NCI-H2171 (cell line): ENCODE data around the gene PRICKLE4.
"Not testable (repeated sequence)": the region's sequence is repeated elsewhere in the genome, so short reads cannot be mapped to it uniquely, and the experiment has no call there.

Experiments used
- DNase-seq: peaks from one replicate; lab custom pipeline; 2025; lab: John Stamatoyannopoulos, UW

Gene PRICKLE4

DNA sequence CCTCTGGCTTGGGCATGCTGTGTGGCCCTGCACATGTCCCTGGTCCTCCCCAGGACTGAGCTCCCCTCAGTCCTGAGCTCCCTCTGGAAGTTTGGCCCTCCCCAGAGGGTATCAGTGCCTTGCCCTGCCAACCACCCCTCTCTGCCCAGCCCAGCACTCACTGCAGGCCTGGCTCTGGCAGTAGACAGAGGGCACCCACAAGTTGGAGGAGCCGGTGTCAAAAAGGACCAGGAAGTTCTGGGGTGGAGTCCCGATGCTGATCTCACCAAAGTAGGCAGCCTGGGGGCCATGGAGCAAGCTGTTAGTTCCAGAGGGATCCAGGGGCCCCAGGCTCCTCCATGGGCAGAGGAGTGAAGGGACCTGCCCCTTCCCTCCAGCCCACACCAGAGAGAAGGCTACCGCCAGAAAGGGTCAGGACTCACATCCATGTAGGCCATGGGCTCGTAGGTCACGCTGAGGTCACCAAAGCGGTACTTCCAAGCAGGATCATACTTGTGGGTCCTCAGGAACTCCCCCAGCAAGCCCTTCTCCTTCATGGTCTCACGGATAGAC is 36.3 kb upstream of the PRICKLE4 start:
- DNase-seq, result no peak

DNA sequence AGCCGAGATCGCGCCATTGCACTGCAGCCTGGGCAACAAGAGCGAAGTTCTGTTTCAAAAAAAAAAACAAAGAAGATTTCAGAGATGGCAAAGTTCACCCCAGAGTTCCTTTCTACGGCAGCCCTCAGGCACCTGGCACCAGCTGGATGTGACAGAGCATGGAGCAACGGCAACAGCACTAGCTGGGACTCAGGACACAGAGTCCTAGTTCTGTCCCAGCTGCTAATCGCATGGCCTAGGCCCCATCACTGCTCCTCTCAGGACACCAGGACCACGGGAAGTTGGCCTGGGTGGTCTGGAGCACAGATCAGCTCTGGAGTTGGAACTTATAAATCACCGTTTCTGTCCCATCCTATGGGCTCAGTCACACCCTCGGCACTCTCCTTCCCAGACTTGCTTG is 34.5 kb upstream of the PRICKLE4 start:
- DNase-seq, result no peak

DNA sequence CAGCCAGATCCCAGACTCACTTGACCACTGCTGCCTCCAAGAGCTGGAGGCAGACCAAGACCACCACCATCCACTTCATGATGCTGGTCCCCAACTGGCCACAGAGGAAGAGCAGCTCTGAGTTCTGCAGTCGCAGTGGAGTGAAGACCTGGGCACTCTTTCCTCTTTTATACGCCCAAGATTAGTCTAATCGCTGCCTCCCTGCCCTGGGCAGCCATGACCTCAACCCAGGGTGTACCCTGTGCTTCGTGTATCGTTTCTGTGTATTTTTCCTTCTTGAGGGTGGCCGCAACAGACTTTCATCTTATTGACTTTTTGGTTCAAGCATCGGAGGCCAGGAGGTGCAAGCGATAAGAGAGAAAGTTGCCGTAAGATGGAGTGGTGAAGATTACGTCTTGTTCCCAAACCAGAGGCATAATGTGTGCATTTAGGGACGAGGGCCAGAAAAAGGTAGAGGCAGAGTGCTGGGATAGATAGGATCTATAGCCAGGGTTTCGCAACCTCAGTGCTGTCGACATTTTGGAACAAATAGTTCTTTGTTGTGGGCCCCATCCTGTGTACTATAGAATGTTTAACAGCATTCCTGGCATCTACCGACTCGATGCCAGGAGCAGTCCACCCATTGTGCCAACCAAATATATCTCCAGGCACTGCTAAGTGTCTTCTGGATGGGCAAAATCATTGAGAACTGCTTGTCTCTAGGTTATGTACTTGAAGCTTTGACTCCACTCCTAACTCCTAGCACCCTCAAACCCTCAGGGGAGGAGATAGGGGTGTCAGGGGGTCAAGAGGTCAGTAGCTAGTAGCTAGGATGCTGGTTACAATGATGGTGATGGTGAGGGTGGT is 33.1 kb upstream of the PRICKLE4 start, which contains the start of gene PGC:
Gene PGC (minus strand): TSS at position 142 of the 846 bp plus-strand sequence. CDS start 63 bp downstream, at position 79.
- no peak for DNase-seq

DNA sequence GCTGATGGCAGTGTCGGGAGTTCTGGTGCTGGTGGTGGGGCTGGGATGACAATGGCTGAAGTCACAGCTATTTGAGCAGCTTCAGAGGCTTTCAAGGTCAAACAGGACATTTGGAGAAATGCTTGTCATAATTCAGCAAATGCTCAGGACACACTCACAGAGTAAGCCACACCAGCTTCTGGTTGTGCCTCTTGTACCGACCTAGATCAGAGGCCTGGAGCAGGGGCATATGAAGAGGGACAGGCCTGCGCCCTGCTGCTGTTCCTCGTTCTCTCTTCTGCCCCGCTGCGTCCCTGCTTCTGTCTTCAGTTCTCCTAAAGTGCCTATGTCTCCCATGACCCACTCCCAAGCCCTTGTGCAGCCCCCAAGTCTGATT is 32.5 kb upstream of the PRICKLE4 start:
- DNase-seq, result no peak

DNA sequence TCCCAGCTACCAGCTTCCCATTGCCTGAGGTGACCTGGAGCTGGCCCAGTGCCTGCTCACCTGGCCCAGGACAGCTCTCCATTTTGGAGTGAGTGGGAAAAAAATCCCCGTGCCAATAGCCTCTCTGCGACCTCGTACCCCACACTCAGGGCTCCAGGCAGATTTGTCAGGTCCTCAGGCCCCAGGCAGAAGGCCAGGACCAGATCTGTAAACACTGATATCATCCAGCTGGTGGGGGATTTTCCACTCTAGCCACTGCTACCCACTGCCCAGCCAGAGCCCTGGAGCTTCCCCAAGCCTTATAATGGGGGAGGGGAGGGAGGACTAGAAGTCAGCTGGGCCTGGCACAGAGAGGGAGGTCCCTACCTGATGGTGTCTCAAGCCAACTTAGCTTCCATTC is 32.0 kb upstream of the PRICKLE4 start:
- DNase-seq, result no peak

DNA sequence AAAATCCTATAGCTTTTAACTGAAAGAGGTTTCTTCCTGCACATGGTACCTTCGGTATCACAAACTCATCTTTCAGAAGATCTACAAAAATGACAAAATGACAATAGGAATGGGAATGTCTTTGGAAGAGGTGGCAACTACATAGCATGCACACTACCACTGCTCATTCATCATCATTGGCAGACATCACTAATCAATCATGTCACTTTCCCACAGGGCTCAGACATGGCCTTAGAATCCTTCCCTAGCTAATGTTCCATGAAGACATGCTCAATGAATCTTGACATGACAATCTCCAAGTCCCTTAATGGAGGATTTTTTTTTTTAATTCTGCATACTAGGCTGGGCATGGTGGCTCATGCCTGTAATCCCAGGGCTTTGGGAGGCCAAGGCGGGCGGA is 30.2 kb upstream of the PRICKLE4 start:
- DNase-seq, result no peak

DNA sequence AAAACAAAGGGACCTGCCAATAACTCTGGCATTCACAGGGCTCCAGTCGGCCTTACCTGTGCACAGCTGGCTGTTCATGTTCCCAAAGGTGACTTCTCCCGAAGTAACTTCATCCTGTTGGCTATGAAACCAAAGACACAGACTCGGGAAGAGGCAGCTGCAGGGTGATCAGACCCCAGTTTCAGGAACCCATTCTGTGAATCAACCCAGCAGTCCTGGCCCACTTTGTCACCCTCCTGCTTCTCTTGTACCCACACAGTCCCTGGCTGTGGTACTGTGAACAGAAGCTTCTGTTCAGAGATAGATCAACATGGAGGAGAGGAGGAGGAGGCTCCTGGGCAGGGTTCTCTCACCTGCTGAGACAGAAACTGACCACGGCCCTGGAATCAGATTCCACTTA is 24.7 kb upstream of the PRICKLE4 start:
- DNase-seq, result no peak

DNA sequence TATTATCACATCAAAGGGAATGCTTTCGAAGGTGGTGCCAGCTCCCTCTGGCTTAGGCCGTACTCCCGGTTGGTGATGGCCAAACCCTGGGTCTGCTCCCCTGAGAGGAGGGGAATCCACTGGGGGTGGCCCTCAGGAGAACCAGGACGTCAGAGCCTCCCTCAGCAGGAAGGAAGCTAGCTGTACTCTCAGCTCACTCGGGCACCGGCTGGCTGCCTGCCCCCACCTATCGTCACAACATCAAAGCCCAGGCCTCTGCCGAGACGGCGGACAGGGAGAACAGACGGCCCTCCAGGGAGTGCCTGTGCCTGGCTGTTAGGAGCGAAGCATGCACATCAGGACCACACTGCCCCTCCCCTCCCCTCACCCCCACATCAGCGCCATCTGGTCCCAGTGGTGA is 24.2 kb upstream of the PRICKLE4 start:
- DNase-seq, result no peak

DNA sequence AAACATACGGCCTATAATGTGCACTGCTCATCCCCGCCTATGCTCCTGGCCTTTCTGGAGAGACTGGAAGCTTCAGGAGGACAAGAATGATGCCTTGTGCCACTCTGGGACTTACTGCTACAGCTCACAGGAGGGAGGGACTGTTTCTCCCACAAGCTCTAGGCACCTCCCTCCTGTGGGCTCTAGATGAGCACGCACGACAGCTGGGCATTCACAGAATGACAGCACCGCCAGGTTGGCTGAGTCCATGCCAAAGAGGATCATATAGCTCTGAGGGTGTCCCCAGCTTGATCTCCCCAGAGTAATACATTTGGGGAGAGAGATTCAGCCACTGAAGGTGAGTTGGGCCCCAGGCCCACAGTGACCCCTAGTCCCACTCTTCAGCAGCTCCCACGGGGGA is 23.3 kb upstream of the PRICKLE4 start:
- DNase-seq, result no peak

DNA sequence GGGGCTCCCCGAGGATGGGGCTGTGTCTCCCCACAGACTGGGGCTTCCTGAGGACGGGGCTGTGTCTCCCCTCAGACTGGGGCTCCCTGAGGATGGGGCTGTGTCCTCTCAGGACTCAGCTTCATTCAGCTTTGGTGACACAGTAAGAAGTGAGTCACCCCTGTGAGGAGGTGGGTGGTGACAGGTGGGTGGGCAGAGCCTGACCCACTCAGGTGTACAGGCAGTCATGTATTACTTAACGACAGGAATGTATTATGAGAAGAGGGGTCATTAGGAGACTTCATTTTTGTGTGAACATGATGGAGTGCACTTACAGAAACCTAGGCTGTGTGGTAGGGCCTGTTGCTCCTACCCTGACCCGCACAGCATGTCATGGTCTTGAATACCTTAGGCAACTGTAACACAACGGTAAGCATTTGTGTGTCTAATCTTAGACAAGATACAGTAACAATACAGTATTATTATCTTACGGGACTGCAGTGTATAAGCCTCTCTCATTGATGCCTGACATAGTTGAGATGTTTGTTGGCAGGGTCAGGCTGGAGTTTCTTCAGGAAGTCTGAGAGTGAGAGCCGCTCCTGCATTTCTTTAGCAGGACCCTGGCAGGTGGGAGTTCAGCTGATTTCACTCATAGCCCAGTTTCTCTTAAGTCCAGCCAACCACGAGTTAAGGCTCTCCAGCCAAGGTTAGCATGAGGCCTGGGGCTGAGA is 22.5 kb upstream of the PRICKLE4 start:
- DNase-seq, result no peak

DNA sequence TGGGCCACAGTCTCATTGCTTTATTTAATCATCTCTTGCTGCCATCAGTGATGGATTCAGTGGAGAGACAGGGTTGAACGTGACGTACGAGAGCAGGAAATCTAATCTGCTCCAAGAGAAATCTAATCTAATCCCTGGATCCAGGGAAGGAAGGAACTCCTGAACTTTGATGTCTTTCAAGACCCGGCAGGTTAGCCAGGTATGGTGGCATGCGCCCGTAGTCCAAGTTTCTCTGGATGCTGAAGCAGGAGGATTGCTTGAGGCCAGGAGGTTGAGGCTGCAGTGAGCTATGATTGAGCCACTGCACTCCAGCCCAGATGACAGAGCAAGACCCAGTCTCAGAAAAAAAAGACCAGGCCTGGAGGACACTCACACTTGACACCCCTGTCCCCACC is 21.9 kb upstream of the PRICKLE4 start:
- no peak for DNase-seq

DNA sequence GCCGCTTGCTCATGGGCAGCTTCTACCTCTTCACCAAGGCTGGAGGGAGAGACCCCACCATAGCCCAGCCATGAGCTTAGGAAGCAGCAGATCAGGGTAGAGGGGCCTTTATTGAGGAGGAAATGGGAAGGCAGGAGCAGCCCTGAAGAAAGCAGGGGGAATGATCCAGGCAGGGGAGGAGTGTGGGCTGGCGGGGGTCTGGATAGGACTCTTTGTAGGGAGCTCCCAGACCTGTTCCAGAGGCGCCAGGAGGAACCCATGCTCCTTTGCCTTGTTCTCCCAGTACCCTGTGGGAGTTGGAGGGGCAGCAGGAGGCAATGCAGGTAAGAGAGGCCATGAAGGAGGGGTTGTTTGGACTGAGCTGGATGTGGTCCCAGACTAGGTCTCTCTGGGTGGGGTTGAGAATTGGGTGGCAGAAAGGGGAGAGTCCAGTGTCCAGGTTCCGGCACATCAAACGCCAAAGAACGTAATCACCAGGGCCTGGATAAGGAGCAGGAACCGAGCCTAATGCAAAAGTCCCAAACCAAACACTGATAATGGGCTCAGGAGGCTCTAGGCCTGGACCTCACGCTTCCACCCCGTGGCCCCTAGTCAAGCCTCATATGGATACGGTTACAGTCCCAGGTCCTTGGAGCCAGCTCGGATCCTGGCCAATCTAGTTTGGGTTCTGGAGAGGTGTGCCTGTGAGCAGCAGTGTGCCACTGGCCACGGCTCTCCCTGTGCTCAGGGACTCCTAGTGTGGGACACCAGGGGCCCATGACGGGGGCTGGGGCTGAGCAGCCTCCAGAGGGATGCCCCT is 21.3 kb upstream of the PRICKLE4 start:
- DNase-seq, result no peak

DNA sequence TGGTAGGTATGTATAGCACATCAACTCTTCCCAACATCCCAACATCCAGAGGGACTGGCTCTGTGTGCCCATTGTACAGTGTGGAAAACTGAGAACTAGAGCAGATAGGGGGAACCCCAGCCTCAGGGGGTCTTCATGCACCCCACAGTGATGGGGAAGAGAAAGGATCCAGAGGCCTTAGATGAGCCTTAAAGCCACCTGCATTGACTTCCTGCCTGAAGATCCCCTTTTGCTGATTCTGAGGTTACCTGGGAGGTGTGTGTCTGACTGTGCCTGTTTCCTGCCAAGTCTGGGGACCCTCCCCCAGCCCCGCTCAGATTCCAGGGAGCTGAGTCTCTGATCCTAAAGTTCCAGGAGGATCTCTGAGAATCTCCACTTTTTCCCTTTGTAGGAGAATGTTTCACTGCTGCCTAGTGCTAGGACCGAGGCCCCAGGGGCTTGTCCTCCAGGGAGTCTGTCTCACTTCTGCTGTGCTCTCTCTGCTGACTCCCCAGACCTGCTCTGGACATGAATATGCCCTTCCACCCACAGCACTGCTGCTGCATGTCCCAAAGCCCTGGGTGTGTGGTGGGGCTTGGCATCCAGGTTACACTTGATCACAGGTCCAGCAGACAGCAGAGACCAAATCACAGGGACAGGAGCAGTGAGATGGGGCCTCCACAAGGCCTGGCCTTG is 20.5 kb upstream of the PRICKLE4 start:
- no peak for DNase-seq

DNA sequence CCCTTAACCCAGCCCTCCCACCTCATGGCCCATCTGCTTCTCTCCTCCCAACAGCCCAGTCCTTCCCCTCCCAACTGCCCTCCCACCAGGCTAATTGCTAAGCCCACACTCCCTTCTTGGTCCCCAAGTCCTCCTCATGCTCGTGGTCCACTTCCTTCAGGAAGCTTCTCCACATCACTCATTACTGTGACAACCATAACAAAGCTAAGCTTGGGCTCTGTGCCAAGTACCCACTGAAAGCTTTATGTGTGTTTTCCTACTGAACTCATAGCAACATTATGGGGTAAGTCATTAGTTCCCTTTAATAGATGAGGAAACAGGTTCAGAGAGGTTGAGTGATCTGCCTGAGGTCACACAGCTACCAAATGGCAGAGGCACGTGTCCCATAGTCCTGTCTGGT is 17.1 kb upstream of the PRICKLE4 start:
- DNase-seq, result no peak

DNA sequence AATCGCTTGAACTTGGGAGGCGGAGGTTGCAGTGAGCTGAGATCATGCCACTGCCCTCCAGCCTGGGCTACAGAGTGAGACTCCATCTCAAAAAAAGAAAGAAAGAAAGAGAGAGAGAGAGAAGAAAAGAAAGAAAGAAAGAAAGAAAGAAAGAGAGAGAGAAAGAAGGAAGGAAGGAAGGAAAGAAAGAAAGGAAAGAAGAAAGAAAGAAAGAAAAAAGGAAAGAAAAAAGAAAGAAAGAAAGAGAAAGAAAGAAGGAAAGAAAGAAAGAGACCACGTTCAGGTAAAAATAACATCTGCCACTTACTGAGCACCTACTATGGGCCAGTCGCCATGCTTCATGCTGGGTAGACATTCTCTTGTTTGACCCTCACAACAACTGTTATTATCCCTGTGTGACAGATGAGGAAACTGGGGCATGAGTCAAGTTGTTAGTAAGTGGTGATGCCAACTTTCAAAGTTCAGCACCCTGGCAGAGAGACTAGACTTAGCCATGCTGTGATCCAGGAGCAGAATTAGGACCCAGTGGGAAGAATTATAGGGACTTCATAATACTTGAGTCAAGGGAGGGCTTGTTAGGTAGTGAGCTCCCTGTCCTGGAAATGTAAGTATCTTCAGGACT is 14.4 kb upstream of the PRICKLE4 start:
- not testable (repeated sequence) for DNase-seq

DNA sequence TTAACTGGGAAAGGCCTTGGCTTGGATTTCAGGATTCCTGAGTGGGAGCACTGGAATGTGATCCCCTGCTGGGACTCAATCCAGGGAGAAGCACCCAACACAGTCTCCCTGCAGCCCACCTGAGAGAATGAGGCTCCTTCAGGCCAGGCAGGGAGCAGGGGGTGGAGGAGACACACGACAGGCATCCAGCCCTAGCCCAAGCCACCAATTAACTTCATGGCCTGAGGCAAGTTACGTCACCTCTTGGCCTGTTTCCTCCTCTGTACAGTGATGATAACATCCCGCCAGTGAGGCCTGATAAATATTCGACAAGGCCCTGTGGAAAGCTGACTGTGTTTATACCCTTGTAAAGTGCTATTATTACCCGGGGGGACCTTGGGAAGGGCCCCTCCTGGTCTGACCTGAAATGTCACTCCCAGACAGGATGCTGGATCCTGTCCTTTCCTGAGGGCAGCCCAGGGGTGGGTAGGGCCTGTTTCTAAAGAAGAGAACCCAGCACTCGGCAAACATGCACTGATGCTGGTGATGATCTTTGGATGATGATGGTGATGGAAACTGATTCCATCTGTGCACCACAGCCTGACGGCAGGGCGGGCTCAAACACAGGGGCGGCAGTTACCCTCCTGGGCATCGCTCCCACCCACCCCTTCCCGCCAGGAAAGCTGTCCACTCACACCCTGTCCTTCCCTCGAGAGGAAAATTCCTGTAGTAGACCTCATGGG is 13.3 kb upstream of the PRICKLE4 start:
- DNase-seq, result no peak

DNA sequence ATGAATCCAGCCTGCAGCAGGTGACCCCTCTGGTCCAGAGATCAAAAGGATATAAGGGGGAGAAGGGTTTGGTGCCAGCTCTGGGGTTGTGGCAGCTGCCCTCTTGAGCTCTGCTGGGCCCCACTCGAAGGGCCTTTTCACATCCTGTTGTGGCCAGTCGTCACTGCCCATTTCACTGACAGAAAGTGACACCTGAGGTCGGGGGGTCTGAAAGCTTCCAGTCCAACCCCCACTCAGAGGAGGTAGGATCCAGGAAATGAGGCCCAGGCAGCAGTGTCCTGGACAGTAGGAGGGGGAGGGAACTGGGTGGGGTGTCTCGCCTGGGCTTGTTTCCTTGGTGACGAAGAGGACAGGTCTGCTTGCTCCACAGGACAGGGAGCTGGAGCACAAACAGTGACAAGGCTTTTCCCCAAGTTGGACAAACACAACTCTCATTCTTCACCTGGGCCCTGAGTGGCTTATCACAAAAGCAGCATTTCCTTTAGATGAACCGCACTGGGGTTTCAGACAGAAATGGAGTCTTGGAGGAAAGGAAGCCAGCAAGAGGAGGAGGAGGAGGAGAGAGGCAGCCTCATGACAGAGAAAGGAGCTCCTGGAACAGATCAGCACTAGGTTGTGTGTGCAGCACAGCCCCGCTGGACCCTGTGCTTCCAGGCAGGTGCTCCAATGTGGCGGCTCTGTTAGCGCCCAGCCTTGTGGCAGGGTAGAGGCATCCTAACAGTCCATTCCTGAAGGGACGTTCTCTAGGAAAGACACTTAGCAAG is 11.9 kb upstream of the PRICKLE4 start:
- DNase-seq, result no peak

DNA sequence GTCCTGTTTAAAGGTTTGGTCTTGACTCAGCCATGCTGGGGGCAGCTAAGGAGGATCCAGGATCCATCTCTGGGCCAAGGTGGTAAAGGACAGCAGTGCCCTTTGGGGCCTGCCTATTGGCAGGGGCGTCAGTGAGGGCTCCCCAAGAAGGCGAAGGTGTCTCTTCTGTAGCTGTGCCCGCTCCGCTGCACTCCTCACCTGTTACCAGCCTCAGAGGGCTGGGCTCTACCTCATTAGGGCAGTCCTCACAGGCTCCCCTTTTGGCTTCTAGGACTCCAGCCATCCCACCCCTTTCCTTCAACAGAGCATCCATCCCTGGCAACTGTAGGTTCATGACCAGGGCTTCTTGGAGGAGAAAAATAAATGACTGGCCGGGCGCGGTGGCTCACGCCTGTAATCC is 11.2 kb upstream of the PRICKLE4 start:
- DNase-seq, result no peak

DNA sequence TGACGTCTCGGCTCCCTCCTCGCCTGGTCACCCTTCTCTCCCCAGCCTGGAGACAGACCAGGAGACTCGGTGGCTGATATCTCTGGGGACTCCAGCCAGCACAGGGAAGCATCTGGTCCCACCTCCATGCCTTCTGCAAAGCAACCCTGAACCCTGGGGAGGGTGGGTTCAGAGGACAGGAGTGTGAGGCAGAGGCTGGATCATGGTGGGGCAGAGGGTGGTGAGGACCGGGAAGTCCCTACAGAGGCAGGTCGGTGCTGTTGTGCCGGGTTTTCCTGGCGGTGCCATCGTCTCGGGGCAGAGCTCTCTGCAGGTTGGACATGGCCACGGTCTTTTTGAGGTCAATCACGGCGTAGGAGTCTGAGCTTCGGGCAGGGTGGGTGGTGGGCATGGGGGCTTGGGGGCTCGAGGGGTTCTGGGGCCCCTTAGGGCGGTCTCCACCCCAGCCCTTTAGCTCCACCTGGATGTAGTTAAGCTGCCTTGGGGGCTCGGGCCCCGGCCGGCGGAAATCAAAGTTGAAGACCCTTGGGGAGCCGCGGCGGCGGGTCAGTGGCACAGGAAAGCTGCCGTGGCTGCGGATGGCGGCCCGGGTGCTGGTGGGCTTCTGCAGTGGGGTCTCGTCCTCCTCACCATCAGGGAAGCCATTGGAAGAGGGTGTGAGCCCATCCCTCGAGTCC is 10.1 kb upstream of the PRICKLE4 start:
- DNase-seq, result no peak
